K562 (cell line): ENCODE results near the gene PRRG4. TPM values are rescaled to one million over a fixed set of nuclear protein-coding genes. Genes with fewer than 3 reads are reported as not detected.
"Not testable (repeated sequence)": the region's sequence is repeated elsewhere in the genome, so short reads cannot be mapped to it uniquely, and the experiment has no call there.

ENCODE experiments used
- ATAC-seq: fragments of 200-7000 bp; cut with Tn5 transposase; 3 replicates; pipeline ENCODE4 v1.9.1; 2020; ENCODE audit warnings: moderate library complexity
- BruUV-seq: library from RNA; stranded (reverse); fragments of 400-500 nt; replicated peaks from 2 replicates; lab custom pipeline; 2021; lab: Mats Ljungman, UMichigan
- CTCF ChIA-PET: fragments of 300-600 bp; formaldehyde crosslinking; extraction: SDS; loops from one replicate; lab custom pipeline; 2021; ENCODE audit warnings: low intra/inter-chr PET ratio; lab: Yijun Ruan, JAX
- POLR2A ChIA-PET: fragments of 300-600, 350-650 bp; sonication (Branson Sonifier 250); formaldehyde crosslinking; extraction: SDS; loops from one replicate; lab custom pipeline; 2021; ENCODE audit warnings: antibody characterized with exemption, inconsistent platforms; lab: Yijun Ruan, JAX
- DNase-seq, 4 experiments: peaks; one replicate each; pipeline versions ENCODE4 v3.0.0 to v3.0.0-alpha.2; 2011 to 2018; ENCODE audit warnings: low spot score in 3 of 4, mixed read lengths in 3 of 4; ENCODE audit errors: extremely low read depth in 1 of 4
- FAIRE-seq: peaks from 2 replicates; lab custom pipeline; 2011; peaks lifted over from hg19 to GRCh38; lab: Jason Lieb, UNC
- H2AFZ ChIP-seq: 2 replicates; pipeline ENCODE4 v1.6.0; 2011; ENCODE audit warnings: low read depth, low read length, control low read depth, inconsistent platforms
- H3K27ac ChIP-seq: fragments of 200-600 bp; 3 replicates; pipeline ENCODE4 v1.8.0; 2011; ENCODE audit warnings: low read depth, mild to moderate bottlenecking, control low read depth, inconsistent platforms, low read length, moderate library complexity, mixed read lengths; ENCODE audit errors: extremely low read depth
- H3K27me3 ChIP-seq, 2 experiments: fragments of 300-600 bp in 1 of 2; 2 replicates in 1 of 2; 3 replicates in 1 of 2; pipeline versions ENCODE4 v1.6.0 to v1.8.0; 2011; ENCODE audit warnings: inconsistent platforms in 2 of 2, low read length in 2 of 2, mild to moderate bottlenecking in 1 of 2, mixed read lengths in 1 of 2, moderate library complexity in 1 of 2; ENCODE audit not compliant: control insufficient read depth in 2 of 2, insufficient read depth in 2 of 2
- H3K36me3 ChIP-seq: fragments of 300-600 bp; 3 replicates; pipeline ENCODE4 v1.8.0; 2011; ENCODE audit warnings: mild to moderate bottlenecking, low read length, inconsistent platforms; ENCODE audit not compliant: control insufficient read depth, insufficient read depth
- H3K4me1 ChIP-seq, 2 experiments: fragments of 200-600 bp in 1 of 2; replicated peaks in 1 of 2; 2 replicates in 1 of 2; 3 replicates in 1 of 2; pipeline versions ENCODE4 v1.5.1 to v1.8.0; 2011; ENCODE audit warnings: inconsistent platforms in 2 of 2, low read length in 2 of 2, mild to moderate bottlenecking in 1 of 2, mixed read lengths in 1 of 2, moderate library complexity in 1 of 2; ENCODE audit not compliant: control insufficient read depth in 2 of 2, insufficient read depth in 2 of 2
- H3K4me2 ChIP-seq: 2 replicates; pipeline ENCODE4 v1.6.1; 2011; ENCODE audit warnings: low read length, control low read depth, inconsistent platforms, mixed read lengths; ENCODE audit not compliant: insufficient read depth
- H3K4me3 ChIP-seq: fragments of 200-600 bp; sonication (generic), shearing (Covaris generic); 2 replicates; pipeline ENCODE4 v1.5.1; 2016; ENCODE audit warnings: control low read depth, inconsistent platforms
- H3K79me2 ChIP-seq: fragments of 200-600 bp; 3 replicates; pipeline ENCODE4 v1.8.0; 2011; ENCODE audit warnings: low read length, inconsistent platforms; ENCODE audit not compliant: control insufficient read depth, insufficient read depth
- H3K9ac ChIP-seq, 2 experiments: 2 replicates each; pipeline versions ENCODE4 v1.6.0 to v1.6.1; 2011; ENCODE audit warnings: low read depth in 2 of 2, low read length in 2 of 2, control low read depth in 1 of 2, inconsistent platforms in 1 of 2, mild to moderate bottlenecking in 1 of 2, mixed read lengths in 1 of 2; ENCODE audit not compliant: insufficient read depth in 1 of 2
- H3K9me1 ChIP-seq: one replicate; pipeline ENCODE4 v1.6.0; 2011; ENCODE audit warnings: inconsistent platforms, mild to moderate bottlenecking, low read length, moderate library complexity; ENCODE audit not compliant: control insufficient read depth, insufficient read depth
- H3K9me3 ChIP-seq: replicated peaks from 2 replicates; pipeline ENCODE4 v1.5.1; 2011; ENCODE audit warnings: low read depth, low read length, inconsistent platforms; ENCODE audit not compliant: control insufficient read depth, insufficient read depth
- H4K20me1 ChIP-seq: replicated peaks from 2 replicates; pipeline ENCODE4 v1.6.1; 2011; ENCODE audit warnings: low read length, inconsistent platforms, mixed read lengths; ENCODE audit not compliant: control insufficient read depth, insufficient read depth
- CEBPG ChIP-seq, 3 experiments: fragments of 200-800 bp in 1 of 3; sonication (Bioruptor generic) in 1 of 3; sonication (generic) in 1 of 3; formaldehyde crosslinking in 1 of 3; IDR thresholded peaks in 2 of 3; conservative IDR thresholded peaks in 1 of 3; 2 replicates each; pipeline versions ENCODE4 v1.6.1 to v1.8.0; 2016 to 2022; ENCODE audit warnings: missing compliant biosample characterization in 2 of 3, missing genetic modification characterization in 2 of 3, mild to moderate bottlenecking in 1 of 3, missing genetic modification reagents in 1 of 3
- NFYB ChIP-seq: IDR thresholded peaks from 2 replicates; pipeline ENCODE4 v1.6.1; 2011; ENCODE audit warnings: mild to moderate bottlenecking, moderate library complexity; ENCODE audit not compliant: insufficient read length; ENCODE audit errors: extremely low read depth
- RBM25 ChIP-seq: fragments of 200-400 bp; formaldehyde crosslinking; IDR thresholded peaks from 2 replicates; pipeline ENCODE4 v1.6.1; 2018; ENCODE audit warnings: low read length, low read depth, moderate library complexity; ENCODE audit not compliant: severe bottlenecking
- ZNF311 ChIP-seq: fragments of 250-450 bp; sonication (Bioruptor Pico); IDR thresholded peaks from 2 replicates; pipeline ENCODE4 v1.4.0; 2020; ENCODE audit warnings: mild to moderate bottlenecking, moderate library complexity
- WGBS: fragments of 100-300 bp; shearing (Covaris generic); methylation state at CpG from one replicate; pipeline ENCODE4 v1.1.6; 2016; ENCODE audit warnings: low coverage, mixed read lengths; ENCODE audit not compliant: insufficient coverage; ENCODE audit errors: missing lambda C conversion rate; 5-methylcytosine and 5-hydroxymethylcytosine counted together
- in situ Hi-C: fragments of 300-500 bp; cut with MboI; formaldehyde crosslinking; loops from 4 replicates; pipeline ENCODE4 v1.15.0; 2018; ENCODE audit warnings: inconsistent platforms, mixed read lengths
- intact Hi-C: fragments of 100-400 bp; cut with micrococcal nuclease; formaldehyde crosslinking; loops from 2 replicates; pipeline ENCODE4 v1.14.2; 2022
- polyA plus RNA-seq, 8 experiments: library from polyadenylated mRNA; depleted of rRNA in 4 of 8; stranded (reverse) in 5 of 8; unstranded in 3 of 8; fragments of >200 nt; fragmentation: Nextera tagmentation in 2 of 8; fragmentation: Illumina TruSeq in 1 of 8; extraction: Ambion mirVana in 2 of 8; extraction: Trizol in 1 of 8; gene quantifications; 2 replicates each; pipeline versions ENCODE4 v1.2.1 to v1.2.3, GENCODE V29; 2011 to 2014; ENCODE audit warnings: inconsistent platforms in 1 of 8, missing spikeins in 1 of 8
- total RNA-seq, 7 experiments: library from RNA; depleted of rRNA in 6 of 7; stranded (reverse); fragments of >200 nt in 6 of 7; fragmentation: Illumina TruSeq in 2 of 7; extraction: Trizol in 2 of 7; gene quantifications; 2 replicates each; pipeline versions ENCODE4 v1.2.1 to v1.2.3, GENCODE V29; 2011 to 2021; ENCODE audit warnings: low replicate concordance in 1 of 7

The PRRG4 gene
- total and polyA plus RNA-seq, 9 of the 15 experiments (the other 6 are each of a cell fraction or from before 2014, with no cell fraction given): not detected

GRCh38 chr11:32886180-32886579 is 56.5 kb downstream of the PRRG4 start:
- no TSS peak for BruUV-seq
- H3K27ac ChIP-seq: no peak overlapping the region
- H3K9me3 ChIP-seq: no peaks in the 10 kb centered on the region
- WGBS: 20% methylated on average over 3 of the region's 3 CpGs
- in situ Hi-C loops (no loop called here), intact Hi-C loops (loop anchor here (10.0 kb wide), 1 partner anchor 79 kb away; no protein-coding TSS in a partner anchor)
- ATAC-seq (no peak), FAIRE-seq (no peak), DNase-seq (no peak)
- 0 out of 3 replicates have a peak, but pooled peaks cover under 1% of the 10 kb centered on the region for H3K79me2 ChIP-seq
- H2AFZ ChIP-seq: no peak overlapping the region
- TF ChIP-seq ZNF311 (CRISPR knock-in tag): no peak
- TF ChIP-seq CEBPG (CRISPR knock-in tag; IDR thresholded peaks at IDR 0.05): 0 out of 2 replicates have a peak, but pooled peaks have one; percentile 50
- peak in 1 of 2 experiments; percentile 80; a peak in 2 of 4 replicates for TF ChIP-seq CEBPG (tag; conservative IDR thresholded peaks at IDR 0.05 in 1 of 2, IDR thresholded peaks at IDR 0.05 in 1 of 2)
- H3K36me3 ChIP-seq: no peaks in the 10 kb centered on the region
- ChIA-PET POLR2A (interaction anchor here (0.6 to 1.4 kb wide), 2 partner anchors 9 to 875 kb away, joined by 3 to 4 read pairs; no protein-coding TSS in a partner anchor), CTCF (no interaction called here)
- no peak overlapping the region for H3K4me2 ChIP-seq
- H3K4me3 ChIP-seq: no peak overlapping the region
- no peaks in the 10 kb centered on the region for H4K20me1 ChIP-seq
- no peak overlapping the region for H3K9ac ChIP-seq
- no peaks in the 10 kb centered on the region for H3K9me1 ChIP-seq
- H3K27me3 ChIP-seq: peaks cover 0 to 4% of the 10 kb centered on the region in 2 experiments; a peak in 2 of 5 replicates
- peaks cover 0 to 4% of the 10 kb centered on the region in 2 experiments; a peak in 2 of 5 replicates for H3K4me1 ChIP-seq

DNA sequence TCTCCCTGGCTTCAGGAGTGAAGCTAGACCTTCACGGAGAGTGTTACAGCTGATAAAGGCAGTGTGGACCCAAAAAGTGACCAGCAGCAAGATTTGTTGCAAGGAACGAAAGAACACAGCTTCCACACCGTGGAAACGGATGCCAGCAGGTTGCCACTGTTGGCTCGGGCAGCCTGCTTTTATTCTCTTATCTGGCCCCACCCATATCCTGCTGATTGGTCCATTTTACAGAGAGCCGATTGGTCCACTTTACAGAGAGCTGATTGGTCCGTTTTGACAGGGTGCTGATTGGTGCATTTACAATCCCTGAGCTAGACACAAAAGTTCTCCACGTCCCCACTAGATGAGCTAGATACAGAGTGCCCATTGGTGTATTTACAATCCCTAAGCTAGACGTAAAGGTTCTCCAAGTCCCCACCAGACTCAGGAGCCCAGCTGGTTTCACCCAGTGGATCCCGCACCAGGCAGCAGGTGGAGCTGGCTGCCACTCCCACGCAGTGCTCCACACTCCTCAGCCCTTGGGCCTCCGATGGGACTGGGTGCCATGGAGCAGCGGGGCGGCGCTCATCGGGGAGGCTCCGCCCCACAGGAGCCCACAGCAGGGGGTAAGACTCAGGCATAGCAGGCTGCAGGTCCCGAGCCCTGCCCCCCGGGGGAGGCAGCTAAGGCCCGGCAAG is 58.1 kb downstream of the PRRG4 start:
- ATAC-seq, H3K36me3 ChIP-seq, H3K4me2 ChIP-seq, POLR2A ChIA-PET, H2AFZ ChIP-seq, CTCF ChIA-PET, H3K4me3 ChIP-seq, FAIRE-seq, DNase-seq, H3K9me3 ChIP-seq, H3K9ac ChIP-seq, H3K27me3 ChIP-seq, BruUV-seq, in situ Hi-C loops, H3K27ac ChIP-seq, H3K9me1 ChIP-seq, H4K20me1 ChIP-seq: not testable (repeated sequence)
- Histone ChIP-seq H3K79me2 (peaks cover 12% of the 10 kb centered on the region; the same call in 1 of the 3 replicates), H3K4me1 (peaks cover 3 to 10% of the 10 kb centered on the region in 2 experiments; a peak in 3 of 5 replicates)
- TF ChIP-seq NFYB (peak; percentile 52), RBM25 (peak; percentile 34)
- 64% methylated on average over 16 of the region's 20 CpGs for WGBS
- intact Hi-C loops: loop anchor here (10.0 kb wide), 1 partner anchor 77 kb away; no protein-coding TSS in a partner anchor
